Activated CD4-positive, alpha-beta T cell treated with anti-CD3 and anti-CD28 coated beads, Interleukin-2, amount 50 U/mL, for 1 hour (primary cell): ENCODE data around the gene GLS.

Source experiments
- DNase-seq: peaks from one replicate; pipeline ENCODE4 v3.0.0-alpha.2; 2020

The GLS gene

GRCh38 chr2:190997526-190998113 lies 117.0 kb downstream of the GLS start:
- DNase-seq = no peak

GRCh38 chr2:190999058-190999457 lies 118.4 kb downstream of the GLS start:
- DNase-seq = no peak

GRCh38 chr2:190999949-191000665 lies 119.5 kb downstream of the GLS start:
- DNase-seq = no peak

- no peak for DNase-seq
These were observed 120.4 kb downstream of the GLS start for GRCh38 chr2:191001032-191001431.

- DNase-seq = no peak
These were observed 121.0 kb downstream of the GLS start for GRCh38 chr2:191001624-191002023.

- DNase-seq = no peak
These were observed 123.0 kb downstream of the GLS start for GRCh38 chr2:191003405-191004309.

GRCh38 chr2:191006297-191006696 lies 125.7 kb downstream of the GLS start:
- no peak for DNase-seq

GRCh38 chr2:191006997-191007783 lies 126.6 kb downstream of the GLS start:
- DNase-seq = no peak

- DNase-seq = no peak
These were observed 127.7 kb downstream of the GLS start for GRCh38 chr2:191008286-191008685.

GRCh38 chr2:191009541-191010374 lies 129.1 kb downstream of the GLS start:
- DNase-seq = no peak

GRCh38 chr2:191010887-191011885 lies 130.6 kb downstream of the GLS start:
- DNase-seq = no peak

GRCh38 chr2:191012346-191012745 lies 131.7 kb downstream of the GLS start:
- no peak for DNase-seq

GRCh38 chr2:191012845-191013681 lies 132.4 kb downstream of the GLS start:
- no peak for DNase-seq

- DNase-seq = no peak
These were observed 133.0 kb downstream of the GLS start for GRCh38 chr2:191013682-191013931.

- DNase-seq = peak; percentile 94
These were observed 133.5 kb downstream of the GLS start, which contains the start of gene STAT1 for GRCh38 chr2:191013932-191014652. STAT1 (minus strand) TSS chr2:191014171; CDS start chr2:191010003, 4,168 bp downstream.

GRCh38 chr2:191014653-191015020 lies 134.0 kb downstream of the GLS start:
- no peak for DNase-seq
